Stimulated activated CD4-positive, alpha-beta T cell treated with anti-CD3 and anti-CD28 coated beads, TNF-alpha, amount 100 ng/mL, for 1 hour (primary cell): ENCODE data around the gene LRP5.
"Not testable (repeated sequence)": the region's sequence is repeated elsewhere in the genome, so short reads cannot be mapped to it uniquely, and the experiment has no call there.

Experiments
- DNase-seq, 3 donors: peaks; one replicate each; pipeline ENCODE4 v3.0.0-alpha.2; 2020; ENCODE audit warnings: low read depth in 3 of 3, low spot score in 1 of 3

Gene LRP5

DNA sequence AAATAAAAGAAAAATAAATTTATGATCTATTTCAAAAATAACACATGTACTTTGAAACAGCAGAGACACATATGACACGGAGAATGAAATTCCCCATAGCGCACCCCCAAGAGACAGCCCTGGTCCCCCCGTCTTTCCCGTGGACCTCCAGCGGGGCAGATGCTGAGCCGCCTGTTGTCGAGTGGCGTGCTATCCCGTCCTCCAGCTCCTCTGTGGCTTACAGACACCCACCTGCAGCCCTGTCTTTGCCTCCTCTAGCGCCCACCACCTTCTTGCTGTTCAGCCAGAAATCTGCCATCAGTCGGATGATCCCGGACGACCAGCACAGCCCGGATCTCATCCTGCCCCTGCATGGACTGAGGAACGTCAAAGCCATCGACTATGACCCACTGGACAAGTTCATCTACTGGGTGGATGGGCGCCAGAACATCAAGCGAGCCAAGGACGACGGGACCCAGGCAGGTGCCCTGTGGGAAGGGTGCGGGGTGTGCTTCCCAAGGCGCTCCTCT lies 103.7 kb downstream of the LRP5 start:
- DNase-seq: no peak

- DNase-seq: no peak
Measured at GRCh38 chr11:68418648-68419047, 106.3 kb downstream of the LRP5 start.

DNA sequence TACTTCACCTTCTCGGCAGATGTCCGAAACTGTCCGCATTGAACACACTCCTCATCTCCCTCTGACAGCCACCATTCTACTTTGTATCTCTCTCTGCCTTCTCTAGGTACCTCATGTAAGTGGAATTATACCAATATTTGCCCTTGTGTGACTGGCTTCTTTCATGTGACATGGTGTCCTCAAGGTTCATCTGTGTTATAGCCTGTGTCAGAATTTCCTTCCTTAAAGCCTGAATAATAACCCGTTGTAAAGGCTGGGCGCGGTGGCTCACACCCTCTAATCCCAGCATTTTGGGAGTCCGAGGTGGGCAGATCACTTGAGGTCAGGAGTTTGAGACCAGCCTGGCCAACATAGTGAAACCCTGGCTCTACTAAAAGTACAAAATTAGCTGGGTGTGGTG lies 107.8 kb downstream of the LRP5 start:
- DNase-seq: no peak

DNA sequence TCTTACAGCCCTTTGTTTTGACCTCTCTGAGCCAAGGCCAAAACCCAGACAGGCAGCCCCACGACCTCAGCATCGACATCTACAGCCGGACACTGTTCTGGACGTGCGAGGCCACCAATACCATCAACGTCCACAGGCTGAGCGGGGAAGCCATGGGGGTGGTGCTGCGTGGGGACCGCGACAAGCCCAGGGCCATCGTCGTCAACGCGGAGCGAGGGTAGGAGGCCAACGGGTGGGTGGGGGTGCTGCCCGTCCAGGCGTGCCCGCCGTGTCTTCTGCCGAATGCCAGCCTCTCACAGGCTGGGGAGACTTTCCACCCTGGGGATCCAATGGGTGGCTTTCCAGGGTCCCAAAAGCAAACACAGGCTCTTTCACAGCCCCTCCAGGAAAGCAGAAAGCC lies 111.1 kb downstream of the LRP5 start:
- DNase-seq: no peak

GRCh38 chr11:68424101-68424632 lies 111.8 kb downstream of the LRP5 start:
- no peak for DNase-seq

DNA sequence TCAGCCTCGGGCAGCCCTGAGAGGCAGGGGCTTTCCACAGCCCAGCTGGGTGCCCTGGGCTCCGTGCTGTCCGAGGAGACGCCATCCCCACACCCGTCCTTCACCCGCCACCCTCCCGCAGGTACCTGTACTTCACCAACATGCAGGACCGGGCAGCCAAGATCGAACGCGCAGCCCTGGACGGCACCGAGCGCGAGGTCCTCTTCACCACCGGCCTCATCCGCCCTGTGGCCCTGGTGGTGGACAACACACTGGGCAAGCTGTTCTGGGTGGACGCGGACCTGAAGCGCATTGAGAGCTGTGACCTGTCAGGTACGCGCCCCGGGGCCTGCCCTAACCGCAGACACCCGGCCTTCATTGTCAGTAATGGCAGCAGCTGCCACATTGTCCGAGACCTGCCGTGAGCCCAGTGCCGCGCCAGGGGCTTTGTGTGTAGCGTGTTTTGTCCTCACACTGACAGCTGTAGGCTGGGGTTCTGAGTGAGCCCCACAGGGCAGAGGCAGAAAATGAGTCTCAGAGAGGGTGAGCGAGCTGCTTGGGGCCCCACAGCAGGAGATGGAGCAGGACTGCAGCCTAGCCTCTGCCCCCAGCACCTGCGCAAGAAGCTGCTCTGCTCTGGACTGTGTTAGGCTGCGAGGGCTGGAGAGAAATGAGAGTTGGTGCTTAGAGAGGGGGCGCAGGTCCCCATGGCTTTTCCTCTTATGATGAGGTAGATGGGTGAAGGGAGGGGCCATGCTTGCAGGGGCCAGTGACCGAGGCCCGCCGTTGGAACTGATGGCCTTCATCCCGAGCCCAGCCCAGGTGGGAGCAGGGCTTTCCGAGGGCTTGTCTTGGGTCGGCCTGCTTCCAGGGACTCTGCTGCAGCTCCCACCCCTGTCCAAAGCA lies 112.8 kb downstream of the LRP5 start:
- DNase-seq: no peak

- no peak for DNase-seq
Measured at GRCh38 chr11:68425866-68426380, 113.5 kb downstream of the LRP5 start.

DNA sequence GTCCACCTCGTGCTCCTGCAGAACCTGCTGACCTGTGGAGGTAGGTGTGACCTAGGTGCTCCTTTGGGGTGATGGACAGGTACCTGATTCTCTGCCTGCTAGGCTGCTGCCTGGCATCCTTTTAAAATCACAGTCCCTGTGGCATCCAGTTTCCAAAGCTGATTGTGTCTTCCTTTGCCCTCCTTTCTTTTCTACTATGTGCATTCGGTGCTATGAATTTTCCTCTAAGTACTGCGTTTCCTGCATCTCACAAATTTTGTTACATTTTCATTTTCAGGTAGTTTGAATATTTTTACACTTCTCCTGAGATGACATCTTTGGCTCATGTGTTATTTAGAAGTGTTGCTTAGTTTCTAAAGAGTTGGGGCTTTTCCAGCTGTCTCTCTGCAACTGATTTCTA lies 117.3 kb downstream of the LRP5 start:
- DNase-seq: no peak

DNA sequence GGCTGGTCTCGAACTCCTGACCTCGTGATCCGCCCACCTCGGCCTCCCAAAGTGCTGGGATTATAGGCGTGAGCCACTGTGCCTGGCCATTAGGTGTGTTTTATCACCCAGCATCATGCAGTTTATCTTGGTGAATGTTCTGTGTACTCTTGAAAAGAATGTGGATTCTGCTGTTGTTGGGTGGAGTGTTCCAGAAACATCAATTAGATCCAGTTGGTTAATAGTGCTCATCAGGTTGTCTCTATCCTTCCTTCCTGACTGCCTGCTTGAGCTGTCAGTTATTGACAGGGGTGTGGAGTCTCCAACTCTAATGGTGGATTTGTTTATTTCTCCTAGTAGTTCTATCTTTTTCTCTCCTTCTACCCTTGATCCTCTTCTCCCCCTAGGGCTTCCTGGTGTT lies 118.0 kb downstream of the LRP5 start:
- no peak for DNase-seq

GRCh38 chr11:68430801-68431200 lies 118.4 kb downstream of the LRP5 start:
- DNase-seq: no peak

GRCh38 chr11:68431984-68432645 lies 119.7 kb downstream of the LRP5 start:
- DNase-seq: no peak

- no peak for DNase-seq
Measured at GRCh38 chr11:68432874-68433273, 120.5 kb downstream of the LRP5 start.

GRCh38 chr11:68433541-68433940 lies 121.2 kb downstream of the LRP5 start:
- DNase-seq: no peak

DNA sequence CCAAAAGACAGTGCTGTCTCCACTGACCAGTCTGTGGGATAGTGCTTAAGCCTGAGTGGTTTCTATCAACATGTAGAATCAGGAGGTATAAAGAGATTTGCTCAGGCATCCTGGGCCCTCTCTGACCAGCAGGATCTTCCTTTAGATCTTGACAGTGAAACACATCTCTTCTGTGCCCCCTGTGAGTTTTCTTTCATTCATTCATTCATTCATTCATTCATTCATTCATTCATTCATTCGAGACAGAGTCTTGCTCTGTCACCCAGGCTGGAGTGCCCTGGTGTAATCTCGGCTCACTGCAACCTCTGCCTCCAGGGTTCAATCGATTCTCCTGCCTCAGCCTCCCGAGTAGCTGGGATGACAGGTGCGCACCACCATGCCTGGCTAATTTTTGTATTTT lies 121.8 kb downstream of the LRP5 start:
- DNase-seq: not testable (repeated sequence)

- no peak for DNase-seq
Measured at GRCh38 chr11:68436162-68436888, 123.9 kb downstream of the LRP5 start.

- no peak for DNase-seq
Measured at GRCh38 chr11:68436985-68437926, 124.9 kb downstream of the LRP5 start.

DNA sequence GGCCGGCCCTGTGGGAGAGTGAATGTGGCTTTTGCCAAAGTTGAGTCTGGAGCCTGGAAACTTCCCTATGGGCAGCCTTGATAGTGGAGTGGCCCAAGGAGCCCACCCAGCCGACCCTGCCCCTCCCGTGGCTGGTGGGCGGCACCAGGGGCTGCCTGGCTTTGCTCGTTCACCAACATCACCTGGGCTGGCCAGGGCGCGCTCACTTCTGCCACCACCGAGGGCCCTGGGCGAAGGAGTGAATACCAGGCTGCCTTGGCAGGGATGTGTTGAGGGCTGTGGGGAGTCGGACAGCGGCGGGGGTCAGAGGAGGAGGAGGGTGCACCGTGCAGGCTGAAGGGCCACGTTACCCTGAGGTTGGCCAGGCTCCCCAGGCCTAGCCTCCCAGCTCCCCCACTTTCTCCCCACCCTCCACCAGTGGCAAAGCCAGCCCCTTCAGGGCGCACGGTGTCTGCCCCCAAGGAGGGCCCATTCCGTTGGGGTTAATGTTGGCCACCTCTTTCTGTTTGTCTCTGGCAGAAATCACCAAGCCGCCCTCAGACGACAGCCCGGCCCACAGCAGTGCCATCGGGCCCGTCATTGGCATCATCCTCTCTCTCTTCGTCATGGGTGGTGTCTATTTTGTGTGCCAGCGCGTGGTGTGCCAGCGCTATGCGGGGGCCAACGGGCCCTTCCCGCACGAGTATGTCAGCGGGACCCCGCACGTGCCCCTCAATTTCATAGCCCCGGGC lies 125.7 kb downstream of the LRP5 start:
- no peak for DNase-seq

GRCh38 chr11:68438658-68439259 lies 126.4 kb downstream of the LRP5 start:
- DNase-seq: no peak
